Activated CD4-positive, alpha-beta T cell treated with anti-CD3 and anti-CD28 coated beads, Interleukin-2, amount 50 U/mL, for 1 hour (primary cell): ENCODE data around the gene NTRK1.

ENCODE experiments used
- DNase-seq: peaks from one replicate; pipeline ENCODE4 v3.0.0-alpha.2; 2020

NTRK1 gene

GRCh38 chr1:156858959-156859522 is 1.6 kb upstream of the NTRK1 start, which contains the start of gene INSRR:
TSS of gene INSRR (minus strand) at chr1:156859117. CDS start at chr1:156858621, 496 bp downstream.
- no peak for DNase-seq

- peak; percentile 16 for DNase-seq
Observed at GRCh38 chr1:156859523-156860112, 1.0 kb upstream of the NTRK1 start.

- peak; percentile 51 for DNase-seq
Observed at GRCh38 chr1:156860113-156860627, 495 bp upstream of the NTRK1 start.

DNA sequence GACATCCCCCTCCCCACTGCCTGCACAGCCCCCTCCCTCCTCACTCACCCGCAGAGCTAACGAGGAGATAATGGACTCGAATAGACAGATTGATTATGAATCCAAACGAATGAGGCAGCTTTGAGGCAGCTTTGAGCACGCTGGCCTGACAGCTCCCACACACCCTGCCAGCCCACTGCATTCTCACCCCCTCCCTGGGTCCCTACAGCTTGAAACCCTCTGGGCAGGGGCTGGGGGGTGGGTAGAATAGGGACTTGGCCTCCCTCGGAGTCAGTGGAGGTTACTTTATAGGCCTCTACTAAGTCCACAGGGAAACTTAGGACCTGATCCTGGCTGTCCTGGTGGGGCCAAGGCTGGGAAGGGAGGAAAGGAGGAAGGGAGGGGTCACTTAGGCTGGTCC is 1.9 kb downstream of the NTRK1 start:
- DNase-seq = no peak

DNA sequence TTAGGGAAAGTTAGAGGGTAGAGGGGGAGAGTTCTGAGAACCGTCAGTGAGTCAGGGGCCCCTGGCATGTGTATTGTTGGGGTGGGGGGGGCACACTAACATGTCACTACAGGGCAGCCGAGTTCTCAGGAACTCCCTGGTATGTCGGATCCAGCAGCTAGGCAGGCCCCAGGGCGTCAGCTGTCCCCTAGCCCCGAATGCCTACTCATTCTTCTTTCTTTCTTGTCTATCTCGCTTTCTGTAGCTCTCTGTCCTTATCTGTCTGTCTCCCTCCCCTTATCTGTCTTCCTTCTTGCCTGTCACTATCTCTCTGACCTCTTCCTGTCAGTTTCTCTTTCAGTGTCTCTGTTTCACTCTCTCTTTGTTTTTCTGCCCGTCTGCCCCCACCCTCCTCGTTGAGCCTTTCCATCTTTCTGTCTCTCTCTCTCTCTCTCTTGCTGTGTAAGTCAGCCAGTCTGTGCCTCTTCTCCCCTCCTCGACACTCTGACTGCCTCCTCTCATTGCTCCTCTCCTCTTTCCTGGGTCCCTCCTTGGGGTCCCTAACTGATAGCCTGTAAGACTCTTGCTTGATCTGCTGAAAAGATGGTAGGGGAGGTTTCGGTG is 2.4 kb downstream of the NTRK1 start:
- DNase-seq = no peak

DNA sequence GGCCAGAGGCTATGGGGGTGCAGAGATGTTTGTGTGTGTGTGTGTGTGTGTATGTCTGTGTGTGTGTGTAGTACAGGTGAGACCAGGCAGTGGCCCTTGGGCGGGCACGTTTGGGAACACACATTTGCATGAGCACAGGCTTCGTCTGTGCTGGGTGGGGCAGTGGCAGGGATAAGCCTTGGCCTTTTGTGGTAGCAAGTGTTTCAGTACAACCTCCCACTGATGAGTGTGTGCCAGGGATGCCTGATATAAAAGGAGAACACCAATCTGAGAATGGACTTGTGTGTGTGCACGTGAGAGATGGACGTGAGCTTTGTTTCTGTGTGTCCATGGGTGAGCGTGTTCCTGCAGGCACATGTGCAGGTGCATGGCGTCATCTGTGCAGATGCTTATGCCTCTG is 3.0 kb downstream of the NTRK1 start:
- no peak for DNase-seq

- DNase-seq = no peak
Observed at GRCh38 chr1:156864796-156865195, 4.1 kb downstream of the NTRK1 start.

GRCh38 chr1:156865258-156865657 is 4.6 kb downstream of the NTRK1 start:
- no peak for DNase-seq

DNA sequence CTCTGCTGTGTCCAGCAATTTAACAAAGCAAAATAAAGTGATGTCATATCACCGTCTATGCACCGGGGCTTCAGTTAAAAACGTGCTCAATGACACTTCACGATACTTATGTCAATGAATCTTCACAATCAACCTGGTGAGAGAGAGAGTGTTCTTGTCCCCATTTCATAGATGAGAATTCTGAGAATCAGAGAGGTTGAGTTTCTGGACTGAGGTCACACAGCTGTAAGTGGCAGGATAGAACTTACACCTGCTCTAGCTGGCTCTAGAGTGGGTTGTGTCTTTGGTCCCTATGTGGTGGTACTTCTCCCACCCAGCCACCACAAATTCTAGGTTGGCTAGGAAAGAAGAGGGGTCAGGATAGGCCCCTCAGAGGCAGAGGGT is 5.2 kb downstream of the NTRK1 start:
- DNase-seq = no peak

DNA sequence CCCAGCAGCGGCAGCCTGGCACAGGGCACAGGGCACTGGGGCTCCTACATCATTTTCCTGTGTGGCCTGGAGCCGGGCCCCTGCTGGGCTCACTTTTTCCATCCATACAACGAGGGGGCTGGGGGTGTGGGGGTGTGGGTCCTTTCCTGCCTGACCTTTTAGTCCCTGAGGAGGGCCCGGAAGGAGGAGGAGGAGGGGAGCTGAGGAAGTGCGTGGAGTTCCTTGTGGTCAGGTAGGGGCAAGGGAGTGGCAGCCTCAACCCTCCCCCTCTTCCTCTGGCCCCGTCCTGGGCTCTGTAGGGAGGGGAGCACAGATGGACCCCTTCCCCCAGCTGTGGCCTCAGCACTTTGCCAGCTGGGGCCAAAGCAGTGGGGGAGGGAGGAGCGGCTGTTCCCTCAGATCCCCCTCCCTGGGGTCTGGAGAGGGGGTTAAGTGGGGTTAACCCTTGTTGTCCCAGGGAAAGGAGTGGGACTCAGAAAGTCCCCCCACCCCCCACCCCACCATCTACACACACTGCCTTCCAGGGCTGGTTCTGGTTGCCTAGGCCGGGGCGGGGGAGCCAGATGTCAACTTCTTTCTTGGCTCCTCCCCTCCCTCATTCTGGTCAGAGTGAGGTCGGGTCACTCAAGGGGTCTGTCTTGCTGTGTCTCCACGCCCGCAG is 5.7 kb downstream of the NTRK1 start:
- DNase-seq = no peak

- no peak for DNase-seq
Observed at GRCh38 chr1:156868341-156868740, 7.7 kb downstream of the NTRK1 start.

DNA sequence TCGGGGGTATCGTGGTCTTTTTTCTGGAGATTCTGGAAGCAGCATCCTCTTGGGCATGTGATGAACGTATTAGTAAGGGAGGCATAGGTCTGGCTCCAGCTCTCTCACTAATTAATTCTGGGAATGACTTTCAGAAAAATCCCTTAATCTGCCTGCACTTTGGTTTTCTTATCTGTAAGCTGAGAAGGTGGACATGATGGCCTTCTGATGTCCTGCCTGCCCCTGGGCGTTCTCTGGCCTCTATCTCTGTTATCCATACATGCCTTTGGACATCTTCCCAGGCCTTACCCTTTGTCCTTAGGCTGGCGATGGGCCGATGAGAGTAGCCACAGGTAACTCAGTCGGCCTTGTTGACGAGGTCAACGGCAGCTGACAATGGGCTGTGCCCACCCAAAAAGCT is 8.8 kb downstream of the NTRK1 start:
- no peak for DNase-seq

DNA sequence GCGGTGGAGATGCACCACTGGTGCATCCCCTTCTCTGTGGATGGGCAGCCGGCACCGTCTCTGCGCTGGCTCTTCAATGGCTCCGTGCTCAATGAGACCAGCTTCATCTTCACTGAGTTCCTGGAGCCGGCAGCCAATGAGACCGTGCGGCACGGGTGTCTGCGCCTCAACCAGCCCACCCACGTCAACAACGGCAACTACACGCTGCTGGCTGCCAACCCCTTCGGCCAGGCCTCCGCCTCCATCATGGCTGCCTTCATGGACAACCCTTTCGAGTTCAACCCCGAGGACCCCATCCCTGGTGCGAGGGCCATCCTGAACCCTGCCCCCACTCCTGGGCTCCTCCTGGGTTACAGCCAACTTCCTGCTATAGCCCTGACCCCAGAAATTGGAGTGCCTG is 13.0 kb downstream of the NTRK1 start:
- no peak for DNase-seq

GRCh38 chr1:156874142-156874541 is 13.5 kb downstream of the NTRK1 start:
- no peak for DNase-seq

GRCh38 chr1:156874572-156875340 is 14.1 kb downstream of the NTRK1 start:
- no peak for DNase-seq

- no peak for DNase-seq
Observed at GRCh38 chr1:156875341-156875615, 14.6 kb downstream of the NTRK1 start.

DNA sequence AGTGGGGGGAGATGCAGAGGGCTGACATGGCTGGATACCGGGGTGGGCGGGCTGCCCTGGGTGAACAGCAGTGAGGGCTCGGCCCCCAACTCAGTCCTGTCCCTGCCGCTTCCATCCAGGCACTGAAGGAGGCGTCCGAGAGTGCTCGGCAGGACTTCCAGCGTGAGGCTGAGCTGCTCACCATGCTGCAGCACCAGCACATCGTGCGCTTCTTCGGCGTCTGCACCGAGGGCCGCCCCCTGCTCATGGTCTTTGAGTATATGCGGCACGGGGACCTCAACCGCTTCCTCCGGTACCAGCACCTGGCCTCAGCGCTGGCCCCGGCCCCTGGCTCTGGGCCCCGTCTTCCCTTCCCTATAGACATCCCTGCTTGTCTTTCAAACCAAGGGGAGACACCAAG is 15.6 kb downstream of the NTRK1 start:
- DNase-seq = no peak

DNA sequence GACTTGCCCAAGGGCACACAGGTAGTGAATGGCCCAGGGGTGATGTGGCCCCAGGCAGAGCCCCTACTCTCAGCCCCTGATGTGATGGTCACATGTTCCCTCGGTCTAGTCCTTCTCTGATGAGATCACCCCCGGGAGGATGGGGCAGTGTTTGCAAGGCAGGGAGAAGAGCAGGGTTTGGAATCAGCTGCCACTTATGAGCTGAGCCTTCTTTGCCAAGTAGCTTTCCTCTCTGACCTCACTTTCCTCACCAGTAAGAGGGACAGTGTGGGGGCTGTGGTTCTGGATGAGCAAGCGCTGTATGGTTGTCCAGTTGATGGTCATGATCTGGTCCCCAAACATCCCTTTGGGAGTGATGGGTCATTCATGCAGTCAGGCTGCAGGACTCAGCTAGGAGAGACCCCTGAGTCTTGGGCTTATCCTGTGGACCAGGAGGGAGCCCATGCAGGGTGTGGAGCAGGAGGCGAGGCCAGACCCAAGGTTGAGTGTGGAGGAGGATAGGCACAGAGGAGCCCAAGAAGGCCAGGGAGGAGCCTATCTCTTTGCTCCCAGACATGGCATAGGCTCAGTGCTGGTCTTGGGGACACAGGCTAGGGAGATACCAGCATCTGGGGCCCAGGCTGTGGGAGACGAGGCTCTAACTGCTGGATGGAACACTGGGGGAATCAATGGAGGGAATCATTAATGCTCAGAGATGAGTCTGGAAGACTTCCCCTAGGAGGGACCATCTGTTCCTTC is 16.9 kb downstream of the NTRK1 start:
- DNase-seq = no peak

GRCh38 chr1:156879876-156880275 is 19.2 kb downstream of the NTRK1 start:
- no peak for DNase-seq

DNA sequence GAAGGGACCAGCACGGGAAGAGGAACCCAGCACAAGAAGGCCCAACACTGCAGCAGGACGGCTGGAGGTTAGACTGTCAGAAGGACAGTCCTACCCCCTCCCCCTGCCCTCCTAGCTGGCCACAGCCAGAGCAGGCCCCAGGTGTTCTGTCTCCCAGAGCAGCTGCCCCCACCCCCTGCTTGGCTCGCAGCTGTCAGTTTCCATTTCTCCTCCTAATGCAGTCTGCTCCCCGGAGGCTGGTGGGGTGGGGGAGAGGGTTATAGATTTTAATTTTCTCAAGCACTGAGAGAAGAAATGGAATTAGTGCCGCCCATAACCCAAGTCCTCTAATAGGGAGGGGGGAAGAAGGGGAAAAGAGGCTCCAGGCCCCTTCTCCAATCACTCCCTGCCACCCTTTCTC is 19.8 kb downstream of the NTRK1 start:
- no peak for DNase-seq

GRCh38 chr1:156881101-156881500 is 20.4 kb downstream of the NTRK1 start:
- DNase-seq = no peak

- DNase-seq = no peak
Observed at GRCh38 chr1:156881663-156882062, 21.0 kb downstream of the NTRK1 start.

- DNase-seq = no peak
Observed at GRCh38 chr1:156882543-156882942, 21.9 kb downstream of the NTRK1 start.
